PC-9 (cell line): ENCODE measurements around the gene LBH. TPM values are rescaled to one million over a fixed set of nuclear protein-coding genes. Genes with fewer than 3 reads are reported as not detected.
A peak's percentile ranks its signal among the peaks of the same experiment; 100 is the strongest.

ENCODE experiments used
- BruUV-seq: library from RNA; stranded (reverse); fragments of 400-500 nt; replicated peaks from 2 replicates; lab custom pipeline; 2021; lab: Mats Ljungman, UMichigan
- CTCF ChIA-PET: fragments of 300-600 bp; sonication (Branson Sonifier 250); formaldehyde crosslinking; loops from one replicate; lab custom pipeline; 2022; ENCODE audit warnings: antibody characterized with exemption; lab: Charles Lee
- POLR2A ChIA-PET: fragments of 300-600 bp; sonication (Branson Sonifier 250); formaldehyde crosslinking; loops from one replicate; lab custom pipeline; 2022; ENCODE audit warnings: antibody characterized with exemption; ENCODE audit not compliant: unreplicated experiment; lab: Charles Lee
- DNase-seq, 2 experiments: peaks; one replicate each; pipeline versions ENCODE4 v3.0.0 to v3.0.0-alpha.2; 2015 to 2022; ENCODE audit warnings: mixed read lengths in 1 of 2
- H2AFZ ChIP-seq: fragments of 200-600 bp; sonication (generic); 2 replicates; pipeline ENCODE4 v1.8.1; 2017; ENCODE audit warnings: antibody characterized with exemption
- H3F3A ChIP-seq: fragments of 200-600 bp; sonication (generic); 2 replicates; pipeline ENCODE4 v1.8.1; 2017; ENCODE audit warnings: antibody characterized with exemption, mild to moderate bottlenecking, low read depth; ENCODE audit not compliant: insufficient read depth
- H3K27ac ChIP-seq: fragments of 200-600 bp; sonication (generic); 2 replicates; pipeline ENCODE4 v1.6.1; 2016; ENCODE audit warnings: mixed run types
- H3K27me3 ChIP-seq: fragments of 200-600 bp; sonication (generic); 2 replicates; pipeline ENCODE4 v1.6.1; 2016; ENCODE audit warnings: low read depth, mixed run types; ENCODE audit not compliant: insufficient read depth
- H3K36me3 ChIP-seq: fragments of 200-600 bp; sonication (generic); 2 replicates; pipeline ENCODE4 v1.6.1; 2016; ENCODE audit warnings: low read depth, mixed run types
- H3K4me1 ChIP-seq: fragments of 200-600 bp; sonication (generic); replicated peaks from 2 replicates; pipeline ENCODE4 v1.6.1; 2016; ENCODE audit warnings: mixed run types; ENCODE audit not compliant: insufficient read depth
- H3K4me2 ChIP-seq: fragments of 200-600 bp; sonication (generic); 2 replicates; pipeline ENCODE4 v1.6.1; 2017; ENCODE audit warnings: mixed run types
- H3K4me3 ChIP-seq: fragments of 200-600 bp; sonication (generic); 2 replicates; pipeline ENCODE4 v1.6.1; 2016; ENCODE audit warnings: mixed run types
- H3K79me2 ChIP-seq: fragments of 200-600 bp; sonication (generic); 2 replicates; pipeline ENCODE4 v1.6.1; 2017; ENCODE audit warnings: low read depth, mixed run types
- H3K9me2 ChIP-seq: fragments of 200-600 bp; sonication (generic); 2 replicates; pipeline ENCODE4 v1.8.1; 2017; ENCODE audit warnings: mild to moderate bottlenecking; ENCODE audit not compliant: insufficient read depth
- H3K9me3 ChIP-seq: fragments of 200-600 bp; sonication (generic); 2 replicates; pipeline ENCODE4 v1.8.1; 2016; ENCODE audit warnings: low read depth; ENCODE audit not compliant: insufficient read depth
- H4K20me1 ChIP-seq: fragments of 200-600 bp; sonication (generic); 2 replicates; pipeline ENCODE4 v1.8.1; 2017; ENCODE audit not compliant: insufficient read depth
- EZH2 ChIP-seq: fragments of 200-600 bp; sonication (generic); IDR thresholded peaks from 2 replicates; pipeline ENCODE4 v1.8.0; 2017; ENCODE audit warnings: antibody characterized with exemption, low read depth
- intact Hi-C: fragments of 100-400 bp; cut with micrococcal nuclease; formaldehyde crosslinking; loops from one replicate; pipeline ENCODE4 v1.10.0; 2022; ENCODE audit not compliant: unreplicated experiment
- total RNA-seq: library from RNA; stranded (reverse); gene quantifications from 2 replicates; pipeline ENCODE4 v1.2.3, GENCODE V29; 2021
- TF ChIP-seq, protein P1 (sequence below): fragments of 200-600 bp; sonication (generic); conservative IDR thresholded peaks from 2 replicates; pipeline ENCODE4 v1.6.1; 2017; ENCODE audit warnings: mixed run types, antibody characterized with exemption, mild to moderate bottlenecking, moderate library complexity

Gene LBH
- total RNA-seq, 1 experiment from 2014 or later = 30.6 TPM

DNA sequence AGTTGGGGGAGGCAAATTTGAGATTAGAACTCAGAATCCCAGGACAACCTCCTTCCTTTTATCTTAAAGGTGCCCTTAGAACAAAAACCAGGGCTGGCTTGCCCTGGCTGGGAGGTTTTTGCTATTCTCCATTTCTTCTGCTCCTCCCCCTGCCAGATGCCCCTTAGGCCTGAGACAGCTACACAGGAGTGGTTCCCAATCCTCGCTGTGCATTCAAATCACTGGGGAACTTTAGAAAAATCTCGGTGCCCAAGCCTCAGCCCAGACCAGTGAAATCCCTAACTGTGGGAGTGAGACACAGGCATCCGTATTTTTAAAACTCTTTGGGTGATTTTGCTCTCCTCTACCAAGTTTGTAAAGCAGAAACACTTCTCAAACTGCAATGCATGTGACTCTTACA is 38.8 kb downstream of the LBH start:
- Histone ChIP-seq H3K27ac (no peak overlapping the region), H3K9me2 (no peaks in the 10 kb centered on the region), H3K4me1 (peaks cover 42% of the 10 kb centered on the region), H2AFZ (no peak overlapping the region), H3K36me3 (no peaks in the 10 kb centered on the region), H3K79me2 (no peaks in the 10 kb centered on the region), H3K4me3 (no peak overlapping the region), H3K4me2 (no peak overlapping the region), H3F3A (peaks cover 28% of the 10 kb centered on the region), H4K20me1 (no peaks in the 10 kb centered on the region), H3K27me3 (no peaks in the 10 kb centered on the region), H3K9me3 (no peaks in the 10 kb centered on the region; the same call in 1 of the 2 replicates)
- CTCF ChIA-PET = no interaction called here
- TF ChIP-seq, protein P1, sequence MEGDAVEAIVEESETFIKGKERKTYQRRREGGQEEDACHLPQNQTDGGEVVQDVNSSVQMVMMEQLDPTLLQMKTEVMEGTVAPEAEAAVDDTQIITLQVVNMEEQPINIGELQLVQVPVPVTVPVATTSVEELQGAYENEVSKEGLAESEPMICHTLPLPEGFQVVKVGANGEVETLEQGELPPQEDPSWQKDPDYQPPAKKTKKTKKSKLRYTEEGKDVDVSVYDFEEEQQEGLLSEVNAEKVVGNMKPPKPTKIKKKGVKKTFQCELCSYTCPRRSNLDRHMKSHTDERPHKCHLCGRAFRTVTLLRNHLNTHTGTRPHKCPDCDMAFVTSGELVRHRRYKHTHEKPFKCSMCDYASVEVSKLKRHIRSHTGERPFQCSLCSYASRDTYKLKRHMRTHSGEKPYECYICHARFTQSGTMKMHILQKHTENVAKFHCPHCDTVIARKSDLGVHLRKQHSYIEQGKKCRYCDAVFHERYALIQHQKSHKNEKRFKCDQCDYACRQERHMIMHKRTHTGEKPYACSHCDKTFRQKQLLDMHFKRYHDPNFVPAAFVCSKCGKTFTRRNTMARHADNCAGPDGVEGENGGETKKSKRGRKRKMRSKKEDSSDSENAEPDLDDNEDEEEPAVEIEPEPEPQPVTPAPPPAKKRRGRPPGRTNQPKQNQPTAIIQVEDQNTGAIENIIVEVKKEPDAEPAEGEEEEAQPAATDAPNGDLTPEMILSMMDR = no peak
- TF ChIP-seq EZH2 = no peak
- BruUV-seq = no TSS peak
- DNase-seq = no peak
- intact Hi-C loops = loop anchor here (10.0 kb wide), 1 partner anchor 435 kb away; no protein-coding TSS in a partner anchor
- POLR2A ChIA-PET = no interaction called here

DNA sequence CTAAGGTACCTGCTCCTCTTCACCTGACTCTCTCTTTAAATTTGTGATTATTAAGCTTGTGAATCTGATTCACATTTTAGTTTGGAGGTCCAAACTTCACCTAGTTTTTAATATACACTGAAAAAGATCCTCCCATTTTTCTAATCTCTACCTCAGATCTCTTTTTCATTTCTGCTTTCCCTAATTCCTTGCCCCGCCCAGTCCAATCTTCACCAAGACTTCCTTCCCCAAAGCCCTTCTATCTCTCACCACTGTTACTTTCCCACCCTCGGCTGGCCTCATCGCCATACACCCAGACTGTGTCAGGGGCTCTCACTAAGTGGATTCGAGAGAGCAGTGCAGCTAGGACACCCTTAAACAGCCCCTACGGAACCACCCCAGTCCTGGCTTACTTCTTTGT is 40.0 kb downstream of the LBH start:
- CTCF ChIA-PET = no interaction called here
- Histone ChIP-seq H4K20me1 (no peaks in the 10 kb centered on the region), H3K9me3 (no peaks in the 10 kb centered on the region; the same call in 1 of the 2 replicates), H3K27me3 (no peaks in the 10 kb centered on the region), H3K4me3 (no peak overlapping the region), H3K4me2 (no peak overlapping the region), H3K79me2 (no peaks in the 10 kb centered on the region), H3F3A (peaks cover 32% of the 10 kb centered on the region), H3K36me3 (no peaks in the 10 kb centered on the region), H3K4me1 (peaks cover 53% of the 10 kb centered on the region), H2AFZ (no peak overlapping the region), H3K27ac (no peak overlapping the region), H3K9me2 (no peaks in the 10 kb centered on the region)
- POLR2A ChIA-PET = no interaction called here
- no TSS peak for BruUV-seq
- intact Hi-C loops = loop anchor here (10.0 kb wide), 1 partner anchor 434 kb away; no protein-coding TSS in a partner anchor
- no peak for DNase-seq
- TF ChIP-seq EZH2 = no peak

DNA sequence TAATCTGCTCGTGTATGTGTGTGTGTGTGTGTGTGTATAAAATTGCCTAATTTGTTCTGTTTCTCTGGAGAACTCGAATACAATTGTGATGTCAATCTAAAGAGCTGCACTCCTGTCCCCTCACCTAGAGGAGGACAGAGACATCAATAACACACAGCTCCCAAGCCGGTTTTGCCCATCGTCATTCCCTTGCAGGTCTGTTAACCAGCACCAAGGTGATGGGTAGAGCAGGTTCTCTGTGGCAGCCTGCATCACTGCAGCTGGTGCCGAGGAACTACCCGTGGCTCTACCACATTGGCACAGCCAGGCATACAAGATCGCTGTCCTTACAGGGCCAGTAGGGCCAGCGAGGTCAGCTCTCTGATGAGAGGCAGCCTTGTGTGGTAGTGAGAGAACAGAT is 41.0 kb downstream of the LBH start:
- H3K4me3 ChIP-seq = no peak overlapping the region
- H3K4me2 ChIP-seq = peak overlapping the region; percentile 71
- H3K27ac ChIP-seq = peak overlapping the region; percentile 68; the same call in 1 of the 2 replicates
- no peak overlapping the region for H2AFZ ChIP-seq
- TSS peak; percentile 13 for BruUV-seq
- H3K9me3 ChIP-seq = no peaks in the 10 kb centered on the region; the same call in 1 of the 2 replicates
- TF ChIP-seq EZH2 = no peak
- TF ChIP-seq, protein P1 = no peak
- no peaks in the 10 kb centered on the region for H3K36me3 ChIP-seq
- DNase-seq = no peak
- ChIA-PET CTCF (interaction anchor here (1.6 kb wide), 1 partner anchor 53 kb away, joined by 4 read pairs; no protein-coding TSS in a partner anchor), POLR2A (interaction anchor here (0.8 kb wide), 1 partner anchor 90 kb away, joined by 4 read pairs; no protein-coding TSS in a partner anchor)
- H3K27me3 ChIP-seq = no peaks in the 10 kb centered on the region
- H3K79me2 ChIP-seq = no peaks in the 10 kb centered on the region
- intact Hi-C loops = loop anchor here (2.0 to 10.0 kb wide), 2 partner anchors 63 to 433 kb away; no protein-coding TSS in a partner anchor
- H3K4me1 ChIP-seq = peaks cover 57% of the 10 kb centered on the region
- H3K9me2 ChIP-seq = no peaks in the 10 kb centered on the region
- no peaks in the 10 kb centered on the region for H4K20me1 ChIP-seq
- peaks cover 32% of the 10 kb centered on the region for H3F3A ChIP-seq
